Measurements from ENCODE around the gene UMAD1.

DNA sequence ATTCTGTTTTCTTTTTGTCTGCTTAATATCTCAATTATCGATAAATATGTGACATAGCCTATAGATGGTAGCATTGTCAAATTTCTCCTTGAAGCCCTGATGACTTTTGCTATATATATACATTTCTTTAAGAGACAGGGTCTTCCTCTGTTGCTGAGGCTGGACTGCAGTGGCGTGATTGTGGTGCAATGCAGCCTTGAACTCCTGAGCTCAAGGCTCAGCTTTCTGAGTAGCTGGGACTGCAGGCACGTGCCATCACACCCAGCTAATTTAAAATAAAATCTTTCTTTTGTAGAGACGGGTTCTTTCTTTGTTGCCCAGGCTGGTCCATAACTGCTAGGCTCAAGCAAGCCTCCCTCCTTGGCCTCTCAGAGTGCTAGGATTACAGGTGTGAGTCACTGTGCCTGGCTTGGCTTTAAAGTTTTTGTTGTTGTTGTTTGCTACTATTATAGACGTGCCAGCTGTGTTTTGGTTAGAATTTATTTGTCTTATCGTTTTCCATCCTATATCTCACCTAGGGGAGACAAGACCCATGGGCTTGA is 7.0 kb downstream of the UMAD1 start:
- TF ChIP-seq CTCF (IDR thresholded peaks at IDR 0.05) (no peak), POLR2A (IDR thresholded peaks at IDR 0.05) (no peak)

All from heart left ventricle (tissue), 13 donors.